Measurements from ENCODE around the gene LRCOL1.

DNA sequence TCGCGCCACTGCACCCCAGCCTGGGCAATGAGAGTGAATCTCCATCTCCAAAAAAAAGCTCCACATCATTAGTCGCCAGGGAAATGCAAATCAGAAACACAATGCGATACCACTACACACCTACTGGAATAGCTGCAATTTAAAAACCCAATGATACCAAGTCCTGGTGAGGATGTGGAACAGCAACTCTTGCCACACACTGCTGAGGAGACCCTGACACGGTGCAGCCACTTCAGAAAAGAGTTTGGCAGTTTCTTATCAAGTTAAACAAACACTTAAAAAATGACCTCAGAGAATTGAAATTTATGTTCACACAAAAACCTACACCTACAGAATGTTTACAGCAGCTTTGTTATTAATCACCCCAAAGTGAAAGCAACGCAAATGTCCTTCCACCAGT is 20.3 kb upstream of the LRCOL1 start:
- TF ChIP-seq LEF1 (IDR thresholded peaks at IDR 0.05; ENCODE audit: borderline replicate concordance) (no peak), HDGF (IDR thresholded peaks at IDR 0.05; ENCODE audit: borderline replicate concordance) (no peak), CTBP1 (IDR thresholded peaks at IDR 0.05; ENCODE audit: borderline replicate concordance) (no peak), TARDBP (IDR thresholded peaks at IDR 0.05) (no peak), ELF4 (IDR thresholded peaks at IDR 0.05) (no peak), FOXM1 (IDR thresholded peaks at IDR 0.05; ENCODE audit: borderline replicate concordance) (no peak), FOXA1 (IDR thresholded peaks at IDR 0.05) (no peak), NFRKB (IDR thresholded peaks at IDR 0.05) (no peak), SP1 (IDR thresholded peaks at IDR 0.05) (no peak), L3MBTL2 (conservative IDR thresholded peaks at IDR 0.05) (no peak), ZNF384 (IDR thresholded peaks at IDR 0.05) (no peak), FOXK2 (IDR thresholded peaks at IDR 0.05) (no peak), BHLHE40 (IDR thresholded peaks at IDR 0.05; ENCODE audit: borderline replicate concordance) (no peak)
- TF ChIP-seq, protein P1, sequence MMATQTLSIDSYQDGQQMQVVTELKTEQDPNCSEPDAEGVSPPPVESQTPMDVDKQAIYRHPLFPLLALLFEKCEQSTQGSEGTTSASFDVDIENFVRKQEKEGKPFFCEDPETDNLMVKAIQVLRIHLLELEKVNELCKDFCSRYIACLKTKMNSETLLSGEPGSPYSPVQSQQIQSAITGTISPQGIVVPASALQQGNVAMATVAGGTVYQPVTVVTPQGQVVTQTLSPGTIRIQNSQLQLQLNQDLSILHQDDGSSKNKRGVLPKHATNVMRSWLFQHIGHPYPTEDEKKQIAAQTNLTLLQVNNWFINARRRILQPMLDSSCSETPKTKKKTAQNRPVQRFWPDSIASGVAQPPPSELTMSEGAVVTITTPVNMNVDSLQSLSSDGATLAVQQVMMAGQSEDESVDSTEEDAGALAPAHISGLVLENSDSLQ (IDR thresholded peaks at IDR 0.05): no peak
